COLO829 (cell line): Measurements from ENCODE around the gene EXOC7.
"Not testable (repeated sequence)": the region's sequence is repeated elsewhere in the genome, so short reads cannot be mapped to it uniquely, and the experiment has no call there.

Experiments used
- DNase-seq: peaks from one replicate; pipeline ENCODE4 v3.0.0; 2012; ENCODE audit warnings: low spot score

EXOC7 gene

DNA sequence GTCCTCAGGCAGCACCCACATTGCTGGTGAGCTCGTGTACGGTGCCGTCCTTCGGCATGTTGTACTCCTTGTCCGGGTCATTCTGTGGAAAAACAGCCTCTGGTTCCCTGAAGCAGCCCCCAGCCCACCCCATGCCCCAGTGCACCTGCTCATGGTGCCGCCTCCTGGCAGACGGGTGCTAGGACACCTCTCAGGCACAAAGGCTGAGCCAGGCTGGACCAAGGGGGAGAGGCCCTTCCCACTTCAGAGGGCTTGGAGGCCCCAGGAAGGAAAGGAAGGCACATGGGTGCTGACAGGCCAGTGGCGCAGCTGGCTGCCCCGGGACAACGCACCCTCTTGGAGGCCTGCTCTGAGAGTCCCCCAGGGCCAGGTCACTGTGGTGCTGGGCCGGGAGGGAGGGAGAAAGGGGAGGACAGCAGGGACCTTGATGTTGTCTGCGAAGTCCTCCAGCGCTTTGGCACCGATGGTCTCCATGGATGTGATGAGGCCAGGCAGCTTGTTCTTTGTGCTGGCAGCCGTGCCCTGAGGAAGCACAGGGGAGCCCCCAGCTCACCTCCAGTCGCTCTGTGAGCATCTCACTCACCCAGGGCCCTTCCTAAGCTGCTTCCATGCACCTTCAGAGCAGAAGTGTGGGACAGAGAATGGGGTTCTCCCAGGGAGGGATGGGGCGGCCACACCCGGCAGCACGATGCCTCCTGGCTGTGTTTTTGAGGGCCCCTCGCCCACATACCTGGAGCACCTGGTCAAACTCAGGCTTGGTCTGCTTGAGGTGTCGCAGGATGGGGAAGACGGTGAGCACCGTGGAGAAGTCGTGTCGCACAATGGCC lies 15.3 kb downstream of the EXOC7 start:
- no peak for DNase-seq

DNA sequence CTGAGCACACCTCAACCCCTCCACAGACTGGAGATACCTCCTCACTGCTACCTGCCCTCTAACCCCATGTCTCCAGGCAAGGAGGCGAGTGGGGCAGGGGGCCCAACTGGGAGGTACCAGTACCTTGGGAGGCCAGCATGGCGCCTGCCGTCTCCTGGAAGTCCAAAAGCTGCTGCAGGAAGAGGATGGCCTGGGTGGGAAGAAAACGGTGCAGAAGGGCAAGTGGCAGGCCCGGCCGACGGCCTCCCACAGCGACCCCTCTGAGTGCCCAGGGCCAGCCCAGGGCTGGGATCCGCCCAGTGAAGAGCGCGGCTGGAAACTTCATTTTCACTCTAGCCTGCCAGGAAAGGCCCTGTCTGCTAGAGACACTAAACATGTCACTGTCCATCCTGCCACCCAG lies 16.1 kb downstream of the EXOC7 start:
- no peak for DNase-seq

- no peak for DNase-seq
Observed at GRCh38 chr17:76086384-76086783, 17.2 kb downstream of the EXOC7 start.

DNA sequence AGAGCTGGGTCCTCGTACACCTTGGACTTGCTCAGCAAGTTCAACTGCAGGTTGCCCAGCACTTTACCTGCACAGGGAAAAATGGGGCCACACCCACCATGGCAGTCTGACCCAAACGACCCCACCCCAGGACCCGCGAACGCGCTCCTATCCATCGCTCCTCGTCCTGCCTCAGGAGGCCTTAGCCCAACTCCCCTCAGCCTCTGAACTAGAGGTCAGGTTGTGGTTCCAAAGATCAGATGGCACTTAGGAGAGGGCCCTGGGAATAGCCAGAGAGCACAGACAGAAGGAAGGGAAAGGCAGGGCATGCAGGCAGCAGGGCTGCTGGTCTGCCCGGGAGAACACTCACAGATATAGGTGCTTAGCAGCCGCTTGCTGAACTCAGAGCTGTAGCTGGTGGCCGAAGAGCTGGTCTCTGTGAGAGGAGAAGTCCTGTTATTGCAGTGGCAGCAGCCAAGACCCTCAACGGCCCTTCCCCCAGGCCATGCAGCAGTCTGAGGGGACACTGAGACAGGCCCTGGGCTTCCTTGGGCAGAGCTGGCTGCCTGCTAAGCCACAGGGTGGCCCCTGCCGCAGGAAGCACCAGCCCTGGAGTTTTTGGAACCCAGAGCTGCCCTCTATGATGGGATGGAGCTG lies 17.7 kb downstream of the EXOC7 start:
- DNase-seq: no peak

DNA sequence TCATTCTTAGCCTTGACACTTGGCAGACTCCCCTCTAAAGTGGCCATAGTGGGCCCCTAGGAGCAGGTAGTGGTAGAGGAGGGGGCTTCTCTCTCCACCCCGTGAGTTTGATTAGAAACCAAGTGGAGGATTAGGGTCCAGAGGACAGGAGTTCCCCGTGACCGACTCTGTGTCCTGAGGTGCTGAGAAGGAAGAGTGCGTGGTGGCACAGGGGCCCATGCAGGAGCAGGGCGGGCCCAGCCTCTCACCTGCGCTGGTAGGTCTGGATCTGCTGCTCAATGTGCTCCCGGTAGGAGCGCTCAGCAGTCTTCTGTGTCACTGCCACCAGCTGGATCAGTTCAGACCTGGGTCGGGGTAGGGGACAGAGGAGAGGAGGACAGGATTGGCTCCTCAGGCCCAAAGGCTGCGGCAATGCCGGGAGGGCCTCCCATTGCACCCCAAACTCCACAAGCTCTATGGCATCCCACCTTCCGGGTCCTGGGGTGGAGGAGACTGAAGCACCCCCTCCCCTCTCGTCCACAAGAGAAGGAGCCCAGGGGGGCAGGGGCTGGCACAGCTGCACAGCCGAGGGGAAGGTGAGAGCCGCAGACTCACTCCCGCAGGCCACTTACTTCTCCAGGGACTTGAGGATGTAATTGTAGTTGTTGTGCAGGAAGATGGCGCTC lies 18.4 kb downstream of the EXOC7 start:
- DNase-seq: no peak

- no peak for DNase-seq
Observed at GRCh38 chr17:76083536-76084182, 19.9 kb downstream of the EXOC7 start.

DNA sequence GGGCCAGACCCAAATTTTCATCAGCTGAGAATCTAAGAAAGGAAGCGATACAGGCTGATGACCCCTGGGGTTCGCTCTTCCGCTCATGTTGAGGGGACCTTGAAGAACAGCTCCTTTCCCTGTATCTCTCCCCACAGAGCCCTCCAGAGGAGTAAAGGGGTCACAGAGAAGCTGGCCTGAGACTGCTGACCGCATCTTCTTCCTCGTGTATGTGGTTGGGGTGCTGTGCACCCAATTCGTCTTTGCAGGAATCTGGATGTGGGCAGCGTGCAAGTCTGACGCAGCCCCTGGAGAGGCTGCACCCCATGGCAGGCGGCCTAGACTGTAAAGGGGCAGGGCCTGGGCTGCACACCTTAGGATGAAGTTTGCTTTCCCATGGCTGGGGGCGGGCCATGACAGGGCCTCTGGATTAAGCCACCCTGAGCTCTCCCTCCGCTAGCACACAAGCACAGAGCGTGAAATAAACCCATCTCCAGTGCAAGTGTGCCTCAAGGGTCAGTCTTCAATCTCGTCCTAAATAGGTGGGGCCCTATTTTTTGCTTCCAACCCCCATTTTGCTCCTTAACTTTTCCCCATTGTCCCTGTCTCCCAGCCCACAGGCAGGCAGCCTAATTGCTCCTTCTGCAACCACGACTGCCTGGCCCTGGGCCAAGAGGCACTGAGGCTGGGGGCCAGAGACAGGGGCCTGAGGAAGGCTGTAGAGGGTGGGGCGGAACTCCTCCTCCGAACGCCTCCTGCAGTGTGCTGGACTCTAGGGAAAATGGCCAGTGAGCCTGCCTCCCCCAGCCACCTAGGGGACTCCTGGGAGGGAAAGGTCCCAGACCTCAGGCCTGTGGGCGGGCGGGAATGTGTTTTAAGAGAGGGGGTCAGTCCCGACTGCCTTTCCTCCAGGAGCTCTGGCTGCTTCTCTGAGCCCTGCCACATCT lies 21.0 kb downstream of the EXOC7 start:
- no peak for DNase-seq

DNA sequence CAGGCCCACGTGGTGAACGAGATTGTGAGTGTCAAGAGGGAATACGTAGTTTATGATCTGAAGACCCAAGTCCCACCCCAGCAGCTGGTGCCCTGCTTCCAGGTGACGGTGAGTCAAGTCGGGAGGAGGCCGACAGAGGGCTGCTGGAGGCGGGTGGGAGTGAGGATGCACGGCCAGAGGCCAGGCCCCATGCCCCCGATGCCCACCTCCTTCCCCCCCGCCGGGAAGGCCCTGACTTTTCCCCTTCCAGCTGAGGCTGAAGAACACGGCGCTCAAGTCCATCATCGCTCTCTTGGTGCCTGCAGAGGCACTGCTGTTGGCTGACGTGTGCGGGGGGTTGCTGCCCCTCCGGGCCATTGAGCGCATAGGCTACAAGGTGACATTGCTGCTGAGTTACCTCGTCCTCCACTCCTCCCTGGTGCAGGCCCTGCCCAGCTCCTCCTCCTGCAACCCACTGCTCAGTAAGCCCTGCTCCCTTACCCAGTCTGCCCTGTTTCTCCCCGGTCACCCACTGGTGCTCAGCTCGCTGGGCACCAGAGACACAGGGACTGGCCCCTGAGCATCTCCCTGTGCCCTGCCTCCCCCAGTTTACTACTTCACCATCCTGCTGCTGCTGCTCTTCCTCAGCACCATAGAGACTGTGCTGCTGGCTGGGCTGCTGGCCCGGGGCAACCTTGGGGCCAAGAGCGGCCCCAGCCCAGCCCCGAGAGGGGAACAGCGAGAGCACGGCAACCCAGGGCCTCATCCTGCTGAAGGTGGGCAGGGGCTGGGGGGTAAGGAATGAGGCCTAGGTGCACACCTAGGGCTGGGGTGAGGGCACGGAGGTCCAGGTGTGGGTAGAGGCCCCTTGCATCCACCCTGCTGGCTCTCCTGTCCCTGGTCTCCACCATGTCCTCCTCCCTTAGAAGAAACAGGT lies 22.0 kb downstream of the EXOC7 start:
- no peak for DNase-seq

GRCh38 chr17:76080768-76081287 lies 22.8 kb downstream of the EXOC7 start:
- DNase-seq: no peak

- no peak for DNase-seq
Observed at GRCh38 chr17:76079956-76080767, 23.4 kb downstream of the EXOC7 start.

GRCh38 chr17:76079535-76079955 lies 24.0 kb downstream of the EXOC7 start:
- no peak for DNase-seq

GRCh38 chr17:76078860-76079534 lies 24.6 kb downstream of the EXOC7 start, which contains the start of gene ZACN:
Gene ZACN, plus strand, starts transcription at chr17:76079182. Its CDS starts 83 bp downstream, at chr17:76079265.
- no peak for DNase-seq

GRCh38 chr17:76078370-76078769 lies 25.2 kb downstream of the EXOC7 start:
- not testable (repeated sequence) for DNase-seq

DNA sequence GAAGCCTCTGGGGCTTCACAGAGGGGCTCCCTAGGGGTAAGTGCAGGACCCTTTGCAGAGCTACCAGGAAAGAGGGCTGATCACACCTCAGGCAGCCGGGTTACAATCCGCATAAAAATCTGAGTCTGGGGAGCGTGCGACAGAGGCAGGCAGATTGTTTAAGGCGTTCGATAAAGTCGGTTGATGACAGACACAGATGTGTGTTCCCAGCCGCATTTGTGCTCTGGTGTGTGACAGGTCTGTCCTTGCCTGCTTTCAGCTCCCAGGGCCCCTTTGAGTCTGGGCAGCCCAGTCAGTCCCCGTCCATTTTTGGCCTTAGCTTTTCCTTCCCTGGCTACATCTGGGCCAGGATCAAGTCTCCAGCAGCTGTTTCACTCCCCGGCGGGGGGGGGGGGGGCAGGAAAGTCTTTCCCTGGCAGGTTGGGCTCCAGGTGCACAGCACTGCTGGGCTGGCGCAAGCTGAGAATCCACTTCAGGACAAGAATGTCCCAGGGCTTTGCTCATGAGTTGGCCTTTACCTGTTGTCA lies 25.9 kb downstream of the EXOC7 start:
- DNase-seq: no peak

- no peak for DNase-seq
Observed at GRCh38 chr17:76076765-76077583, 26.6 kb downstream of the EXOC7 start.

DNA sequence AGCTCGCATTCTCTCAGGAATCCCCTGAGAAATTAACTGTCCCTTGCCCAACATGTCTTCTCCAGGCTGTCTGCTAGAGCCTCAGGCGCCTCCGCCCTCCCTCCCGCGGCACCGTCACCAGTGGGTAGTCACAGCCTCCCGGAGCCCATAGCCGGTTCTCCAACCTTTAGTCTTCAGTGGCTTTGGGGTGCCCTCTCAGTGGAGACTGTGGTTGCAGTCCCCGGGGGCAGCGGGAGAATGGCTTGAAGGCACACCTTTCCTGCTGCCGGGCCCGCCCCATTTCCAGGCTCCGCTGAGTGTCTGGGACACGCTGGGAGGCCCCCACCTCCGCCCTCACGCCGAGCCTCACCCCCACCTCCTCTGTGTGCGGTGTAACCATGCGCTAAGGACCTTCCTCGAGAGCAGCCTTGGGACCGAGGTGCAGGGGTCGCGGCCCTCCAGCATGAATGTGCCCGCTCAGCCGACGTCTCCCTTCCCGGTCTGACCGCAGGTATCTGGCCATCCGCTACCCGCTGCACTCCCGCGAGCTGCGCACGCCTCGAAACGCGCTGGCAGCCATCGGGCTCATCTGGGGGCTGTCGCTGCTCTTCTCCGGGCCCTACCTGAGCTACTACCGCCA lies 27.3 kb downstream of the EXOC7 start:
- DNase-seq: no peak
